IMR-90 (cell line): ENCODE results near the gene GRIN2A. TPM values are rescaled to one million over a fixed set of nuclear protein-coding genes. Genes with fewer than 3 reads are reported as not detected.

ENCODE experiments used
- ATAC-seq: fragments of 200-7000 bp; cut with Tn5 transposase; 2 replicates; pipeline ENCODE4 v1.9.1; 2020; ENCODE audit warnings: low read depth, mild to moderate bottlenecking, moderate library complexity
- BruUV-seq: library from RNA; stranded (reverse); fragments of 400-500 nt; replicated peaks from 2 replicates; lab custom pipeline; 2021; lab: Mats Ljungman, UMichigan
- CTCF ChIA-PET: fragments of 300-600 bp; formaldehyde crosslinking; extraction: SDS; loops from one replicate; lab custom pipeline; 2021; ENCODE audit warnings: antibody characterized with exemption; lab: Yijun Ruan, JAX
- POLR2A ChIA-PET: fragments of 300-600 bp; sonication (Branson Sonifier 250); formaldehyde crosslinking; loops from one replicate; lab custom pipeline; 2022; ENCODE audit warnings: antibody characterized with exemption; ENCODE audit not compliant: unreplicated experiment; lab: Charles Lee
- DNase-seq: peaks from one replicate; pipeline ENCODE4 v3.0.0; 2013
- H2AFZ ChIP-seq: replicated peaks from 2 replicates; pipeline ENCODE3; 2013; ENCODE audit warnings: low read length, mild to moderate bottlenecking; ENCODE audit not compliant: poor library complexity
- H2AK5ac ChIP-seq: 2 replicates; pipeline ENCODE4 v1.6.1; 2013; ENCODE audit warnings: low read depth, low read length, inconsistent platforms
- H2AK9ac ChIP-seq: replicated peaks from 2 replicates; pipeline ENCODE3; 2013; ENCODE audit warnings: mild to moderate bottlenecking, low read depth, low read length, moderate library complexity; ENCODE audit not compliant: poor library complexity
- H2BK120ac ChIP-seq: 2 replicates; pipeline ENCODE4 v1.6.1; 2013; ENCODE audit warnings: low read depth, low read length, inconsistent platforms
- H2BK15ac ChIP-seq: 3 replicates; pipeline ENCODE4 v1.6.1; 2013; ENCODE audit warnings: low read depth, low read length, inconsistent platforms
- H2BK20ac ChIP-seq: 2 replicates; pipeline ENCODE4 v1.6.1; 2013; ENCODE audit warnings: low read depth, mild to moderate bottlenecking, inconsistent platforms, low read length, moderate library complexity
- H2BK5ac ChIP-seq: 2 replicates; pipeline ENCODE4 v1.6.1; 2013; ENCODE audit warnings: mild to moderate bottlenecking, low read depth, low read length, inconsistent platforms; ENCODE audit not compliant: poor library complexity, severe bottlenecking
- H3K14ac ChIP-seq: replicated peaks from 2 replicates; pipeline ENCODE4 v1.6.1; 2013; ENCODE audit warnings: low read depth, low read length, inconsistent platforms
- H3K18ac ChIP-seq: 2 replicates; pipeline ENCODE4 v1.6.1; 2013; ENCODE audit warnings: low read depth, low read length, control low read depth
- H3K23ac ChIP-seq: 2 replicates; pipeline ENCODE4 v1.6.1; 2013; ENCODE audit warnings: low read depth, low read length, inconsistent platforms
- H3K27ac ChIP-seq: 2 replicates; pipeline ENCODE4 v1.5.1; 2013; ENCODE audit warnings: mild to moderate bottlenecking, control low read depth, low read length; ENCODE audit not compliant: insufficient read depth
- H3K27me3 ChIP-seq: 2 replicates; pipeline ENCODE4 v1.6.1; 2013; ENCODE audit warnings: low read length; ENCODE audit not compliant: control insufficient read depth, insufficient read depth
- H3K36me3 ChIP-seq: 2 replicates; pipeline ENCODE4 v1.6.1; 2013; ENCODE audit warnings: low read length, mixed read lengths; ENCODE audit not compliant: control insufficient read depth, insufficient read depth
- H3K4ac ChIP-seq: 2 replicates; pipeline ENCODE4 v1.6.1; 2013; ENCODE audit warnings: low read depth, low read length, inconsistent platforms
- H3K4me1 ChIP-seq: 2 replicates; pipeline ENCODE4 v1.6.1; 2013; ENCODE audit warnings: low read length, mixed read lengths; ENCODE audit not compliant: control insufficient read depth, insufficient read depth
- H3K4me2 ChIP-seq: 2 replicates; pipeline ENCODE4 v1.6.1; 2013; ENCODE audit warnings: low read depth, mild to moderate bottlenecking, control low read depth, low read length, moderate library complexity
- H3K4me3 ChIP-seq: 2 replicates; pipeline ENCODE4 v1.5.1; 2013; ENCODE audit warnings: low read depth, mild to moderate bottlenecking, control low read depth, low read length, moderate library complexity; ENCODE audit not compliant: insufficient read depth
- H3K56ac ChIP-seq: 2 replicates; pipeline ENCODE4 v1.6.1; 2013; ENCODE audit warnings: low read length, inconsistent platforms; ENCODE audit not compliant: insufficient read depth; ENCODE audit errors: extremely low read depth
- H3K79me1 ChIP-seq, 2 experiments: 2 replicates each; pipeline ENCODE4 v1.6.1; 2013; ENCODE audit warnings: low read length in 2 of 2, inconsistent platforms in 1 of 2, low read depth in 1 of 2
- H3K9ac ChIP-seq: 2 replicates; pipeline ENCODE4 v1.6.1; 2013; ENCODE audit warnings: low read depth, low read length, control low read depth
- H3K9me1 ChIP-seq: 2 replicates; pipeline ENCODE4 v1.6.1; 2013; ENCODE audit warnings: low read length, inconsistent platforms; ENCODE audit not compliant: insufficient read depth
- H3K9me3 ChIP-seq: 2 replicates; pipeline ENCODE4 v1.6.1; 2013; ENCODE audit warnings: low read length; ENCODE audit not compliant: control insufficient read depth, insufficient read depth
- H4K20me1 ChIP-seq: 2 replicates; pipeline ENCODE4 v1.6.1; 2013; ENCODE audit warnings: low read length, inconsistent platforms; ENCODE audit not compliant: insufficient read depth
- H4K5ac ChIP-seq: 2 replicates; pipeline ENCODE4 v1.6.1; 2013; ENCODE audit warnings: mild to moderate bottlenecking, low read depth, low read length, control low read depth
- H4K8ac ChIP-seq, 2 experiments: 2 replicates each; pipeline ENCODE4 v1.6.1; 2013; ENCODE audit warnings: low read depth in 2 of 2, low read length in 2 of 2, control low read depth in 1 of 2, inconsistent platforms in 1 of 2
- H4K91ac ChIP-seq: 2 replicates; pipeline ENCODE4 v1.6.1; 2013; ENCODE audit warnings: low read depth, low read length, inconsistent platforms; ENCODE audit not compliant: insufficient read depth
- BHLHE40 ChIP-seq: fragments of 150-350 bp; IDR thresholded peaks from 2 replicates; pipeline ENCODE4 v1.6.1; 2016; ENCODE audit warnings: mild to moderate bottlenecking, low read depth, low read length
- CEBPB ChIP-seq: IDR thresholded peaks from 2 replicates; pipeline ENCODE4 v1.6.1; 2012; ENCODE audit warnings: low read depth, low read length, improper control_type of control experiment
- FOS ChIP-seq: fragments of 150-350 bp; IDR thresholded peaks from 2 replicates; pipeline ENCODE4 v1.6.1; 2016; ENCODE audit warnings: low read depth, low read length
- MAFK ChIP-seq: IDR thresholded peaks from 2 replicates; pipeline ENCODE4 v1.6.1; 2012; ENCODE audit warnings: low read depth, low read length, improper control_type of control experiment
- MAZ ChIP-seq: IDR thresholded peaks from 2 replicates; pipeline ENCODE4 v1.6.1; 2012; ENCODE audit warnings: low read depth, mild to moderate bottlenecking, low read length, improper control_type of control experiment, moderate library complexity, borderline replicate concordance
- MXI1 ChIP-seq: IDR thresholded peaks from 2 replicates; pipeline ENCODE4 v1.6.1; 2012; ENCODE audit warnings: low read depth, mild to moderate bottlenecking, low read length, moderate library complexity, borderline replicate concordance
- POLR2A ChIP-seq: IDR thresholded peaks from 2 replicates; pipeline ENCODE4 v1.6.1; 2012; ENCODE audit warnings: mild to moderate bottlenecking, low read depth, low read length
- RAD21 ChIP-seq: IDR thresholded peaks from 2 replicates; pipeline ENCODE4 v1.6.1; 2012; ENCODE audit warnings: low read length, improper control_type of control experiment
- RCOR1 ChIP-seq: IDR thresholded peaks from 2 replicates; pipeline ENCODE4 v1.6.1; 2012; ENCODE audit warnings: mild to moderate bottlenecking, low read length, improper control_type of control experiment; ENCODE audit not compliant: insufficient replicate concordance
- RFX5 ChIP-seq: IDR thresholded peaks from 2 replicates; pipeline ENCODE4 v1.8.0; 2012; ENCODE audit warnings: low read depth, mild to moderate bottlenecking, low read length, moderate library complexity
- whole genome bisulfite sequencing, 2 experiments: methylation state at CpG; one replicate each; pipeline versions ENCODE4 v1.1.5 to v1.1.7; 2013; ENCODE audit warnings: missing lambda C conversion rate in 2 of 2; ENCODE audit not compliant: insufficient read length in 1 of 2; ENCODE audit errors: extremely low coverage in 2 of 2; 5-methylcytosine and 5-hydroxymethylcytosine counted together
- dilution Hi-C: fragments of 300-500 bp; cut with HindIII; formaldehyde crosslinking; loops from one replicate; pipeline ENCODE4 v1.14.3; 2018; ENCODE audit warnings: low sequenced_read_pairs; ENCODE audit not compliant: unreplicated experiment
- in situ Hi-C: fragments of 300-500 bp; cut with MboI; formaldehyde crosslinking; loops from 3 replicates; pipeline ENCODE4 v1.14.3; 2019; ENCODE audit warnings: low sequenced_read_pairs, inconsistent platforms, mixed read lengths
- intact Hi-C: fragments of 100-400 bp; cut with micrococcal nuclease; formaldehyde crosslinking; loops from 2 replicates; pipeline ENCODE4 v1.10.0; 2022
- polyA plus RNA-seq, 3 experiments: library from polyadenylated mRNA; depleted of rRNA; stranded (reverse); fragments of >200 nt; gene quantifications; 2 replicates each; pipeline ENCODE4 v1.2.3, GENCODE V29; 2012; ENCODE audit warnings: low replicate concordance in 1 of 3
- total RNA-seq: library from RNA; depleted of rRNA; stranded (reverse); fragments of >200 nt; gene quantifications from 2 replicates; pipeline ENCODE4 v1.2.3, GENCODE V29; 2012
- TF ChIP-seq, protein P1 (sequence below): fragments of 150-350 bp; IDR thresholded peaks from 2 replicates; pipeline ENCODE4 v1.6.1; 2016; ENCODE audit warnings: low read depth, mild to moderate bottlenecking, low read length, moderate library complexity, borderline replicate concordance
- TF ChIP-seq, protein P2 (sequence below): conservative IDR thresholded peaks from 2 replicates; pipeline ENCODE4 v1.5.1; 2012; ENCODE audit warnings: mild to moderate bottlenecking, low read depth, low read length, improper control_type of control experiment
- TF ChIP-seq, protein P3 (sequence below): fragments of 150-350 bp; IDR thresholded peaks from 2 replicates; pipeline ENCODE4 v1.6.1; 2017; ENCODE audit warnings: mild to moderate bottlenecking, antibody characterized with exemption, low read length, low read depth

Gene GRIN2A
- total and polyA plus RNA-seq, 2 of the 4 experiments (the other 2 are of a cell fraction) = under 0.01 TPM; not detected in 1

DNA sequence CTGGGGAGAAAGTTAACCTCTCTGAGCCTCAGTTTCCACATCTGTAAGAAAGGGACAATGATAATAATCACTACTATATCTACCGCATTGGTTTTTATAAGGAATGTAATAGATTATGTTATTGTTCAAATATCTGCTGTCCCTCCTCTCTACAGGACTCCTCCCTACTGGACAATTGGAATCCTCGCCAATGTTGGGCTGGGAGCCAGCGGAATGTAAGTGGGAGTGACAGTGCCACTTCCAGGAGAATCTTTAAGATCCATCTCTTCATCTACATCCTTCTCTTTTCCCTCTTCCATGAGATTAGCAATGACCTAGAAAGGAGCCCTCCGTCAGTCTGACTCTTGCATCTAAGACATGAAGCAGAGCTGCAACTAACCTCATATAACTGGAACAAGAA lies 95.1 kb downstream of the GRIN2A start:
- Histone ChIP-seq H3K27ac (no peak overlapping the region), H2BK20ac (no peak overlapping the region), H2BK15ac (no peak overlapping the region), H2AK5ac (no peak overlapping the region), H3K36me3 (no peaks in the 10 kb centered on the region), H3K4me3 (no peak overlapping the region), H4K91ac (no peak overlapping the region), H3K4me2 (no peak overlapping the region), H3K4ac (no peak overlapping the region), H4K5ac (no peak overlapping the region), H2BK5ac (no peak overlapping the region), H3K23ac (no peak overlapping the region), H3K9me3 (peaks cover 11% of the 10 kb centered on the region), H2AK9ac (no peak overlapping the region), H3K14ac (no peak overlapping the region), H3K27me3 (no peaks in the 10 kb centered on the region), H3K9ac (no peak overlapping the region), H3K18ac (no peak overlapping the region), H4K8ac (no peak overlapping the region), H2BK120ac (no peak overlapping the region), H4K20me1 (no peaks in the 10 kb centered on the region), H3K4me1 (no peaks in the 10 kb centered on the region), H2AFZ (no peak overlapping the region), H3K9me1 (no peaks in the 10 kb centered on the region), H3K56ac (no peak overlapping the region), H3K79me1 (no peaks in the 10 kb centered on the region)
- ChIA-PET POLR2A (no interaction called here), CTCF (no interaction called here)
- intact Hi-C loops = no loop called here
- BruUV-seq = no TSS peak
- in situ Hi-C loops = no loop called here
- ATAC-seq (no peak), DNase-seq (no peak)
- no CpG with 5 or more reads among the region's 4 CpGs for WGBS, 2 experiments
- TF ChIP-seq RAD21 (no peak), MAFK (no peak), BHLHE40 (no peak), FOS (no peak), MAZ (no peak), CEBPB (no peak), RCOR1 (no peak), MXI1 (no peak), POLR2A (no peak), RFX5 (no peak)
- TF ChIP-seq, protein P1, sequence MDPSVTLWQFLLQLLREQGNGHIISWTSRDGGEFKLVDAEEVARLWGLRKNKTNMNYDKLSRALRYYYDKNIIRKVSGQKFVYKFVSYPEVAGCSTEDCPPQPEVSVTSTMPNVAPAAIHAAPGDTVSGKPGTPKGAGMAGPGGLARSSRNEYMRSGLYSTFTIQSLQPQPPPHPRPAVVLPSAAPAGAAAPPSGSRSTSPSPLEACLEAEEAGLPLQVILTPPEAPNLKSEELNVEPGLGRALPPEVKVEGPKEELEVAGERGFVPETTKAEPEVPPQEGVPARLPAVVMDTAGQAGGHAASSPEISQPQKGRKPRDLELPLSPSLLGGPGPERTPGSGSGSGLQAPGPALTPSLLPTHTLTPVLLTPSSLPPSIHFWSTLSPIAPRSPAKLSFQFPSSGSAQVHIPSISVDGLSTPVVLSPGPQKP = no peak
- TF ChIP-seq, protein P2, sequence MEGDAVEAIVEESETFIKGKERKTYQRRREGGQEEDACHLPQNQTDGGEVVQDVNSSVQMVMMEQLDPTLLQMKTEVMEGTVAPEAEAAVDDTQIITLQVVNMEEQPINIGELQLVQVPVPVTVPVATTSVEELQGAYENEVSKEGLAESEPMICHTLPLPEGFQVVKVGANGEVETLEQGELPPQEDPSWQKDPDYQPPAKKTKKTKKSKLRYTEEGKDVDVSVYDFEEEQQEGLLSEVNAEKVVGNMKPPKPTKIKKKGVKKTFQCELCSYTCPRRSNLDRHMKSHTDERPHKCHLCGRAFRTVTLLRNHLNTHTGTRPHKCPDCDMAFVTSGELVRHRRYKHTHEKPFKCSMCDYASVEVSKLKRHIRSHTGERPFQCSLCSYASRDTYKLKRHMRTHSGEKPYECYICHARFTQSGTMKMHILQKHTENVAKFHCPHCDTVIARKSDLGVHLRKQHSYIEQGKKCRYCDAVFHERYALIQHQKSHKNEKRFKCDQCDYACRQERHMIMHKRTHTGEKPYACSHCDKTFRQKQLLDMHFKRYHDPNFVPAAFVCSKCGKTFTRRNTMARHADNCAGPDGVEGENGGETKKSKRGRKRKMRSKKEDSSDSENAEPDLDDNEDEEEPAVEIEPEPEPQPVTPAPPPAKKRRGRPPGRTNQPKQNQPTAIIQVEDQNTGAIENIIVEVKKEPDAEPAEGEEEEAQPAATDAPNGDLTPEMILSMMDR = no peak
- TF ChIP-seq, protein P3, sequence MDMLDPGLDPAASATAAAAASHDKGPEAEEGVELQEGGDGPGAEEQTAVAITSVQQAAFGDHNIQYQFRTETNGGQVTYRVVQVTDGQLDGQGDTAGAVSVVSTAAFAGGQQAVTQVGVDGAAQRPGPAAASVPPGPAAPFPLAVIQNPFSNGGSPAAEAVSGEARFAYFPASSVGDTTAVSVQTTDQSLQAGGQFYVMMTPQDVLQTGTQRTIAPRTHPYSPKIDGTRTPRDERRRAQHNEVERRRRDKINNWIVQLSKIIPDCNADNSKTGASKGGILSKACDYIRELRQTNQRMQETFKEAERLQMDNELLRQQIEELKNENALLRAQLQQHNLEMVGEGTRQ = no peak
- dilution Hi-C loops = no loop called here
